GM12878 (cell line): ENCODE results near the gene PIK3R3. TPM values are rescaled to one million over a fixed set of nuclear protein-coding genes. Genes with fewer than 3 reads are reported as not detected.
A peak's percentile ranks its signal among the peaks of the same experiment; 100 is the strongest.

Source experiments
- ASH2L ChIP-seq: fragments of 300-600, 200-600 bp; sonication (generic); IDR thresholded peaks from 2 replicates; pipeline ENCODE4 v1.6.1; 2017; ENCODE audit warnings: low read depth, mild to moderate bottlenecking, borderline replicate concordance
- CREB1 ChIP-seq: IDR thresholded peaks from 2 replicates; pipeline ENCODE4 v1.6.1; 2012; ENCODE audit warnings: low read depth, mild to moderate bottlenecking, inconsistent platforms
- CREM ChIP-seq: IDR thresholded peaks from 2 replicates; pipeline ENCODE4 v1.6.1; 2014; ENCODE audit warnings: antibody characterized with exemption, low read depth
- E2F4 ChIP-seq: IDR thresholded peaks from 2 replicates; pipeline ENCODE4 v1.6.1; 2012; ENCODE audit warnings: low read depth, low read length, improper control_type of control experiment
- KDM1A ChIP-seq: fragments of 200-600 bp; sonication (generic); IDR thresholded peaks from 2 replicates; pipeline ENCODE4 v1.6.1; 2016; ENCODE audit warnings: borderline replicate concordance
- RELB ChIP-seq: fragments of 450-650 bp; IDR thresholded peaks from 2 replicates; pipeline ENCODE4 v1.6.1; 2017; ENCODE audit warnings: low read depth, mild to moderate bottlenecking, moderate library complexity
- YBX1 ChIP-seq: fragments of 450-650 bp; IDR thresholded peaks from 2 replicates; pipeline ENCODE4 v1.6.1; 2016; ENCODE audit warnings: antibody characterized with exemption
- polyA plus RNA-seq, 11 experiments: library from polyadenylated mRNA; depleted of rRNA in 4 of 11; unstranded in 6 of 11; stranded (reverse) in 5 of 11; fragments of >200 nt; fragmentation: Nextera tagmentation in 4 of 11; fragmentation: Illumina TruSeq in 1 of 11; extraction: Ambion mirVana in 4 of 11; extraction: Trizol in 1 of 11; gene quantifications; 1 replicate in 1 of 11; 2 replicates in 10 of 11; pipeline versions ENCODE4 v1.2.1 to v1.2.3, GENCODE V29; 2011 to 2016; ENCODE audit warnings: inconsistent platforms in 2 of 11, missing spikeins in 2 of 11, low read depth in 1 of 11
- total RNA-seq, 4 experiments: library from RNA; depleted of rRNA in 3 of 4; stranded (reverse); fragments of >200 nt in 3 of 4; fragmentation: Illumina TruSeq in 1 of 4; extraction: Trizol in 1 of 4; gene quantifications; 2 replicates each; pipeline versions ENCODE4 v1.2.1 to v1.2.3, GENCODE V29; 2013 to 2021

Gene PIK3R3
- total and polyA plus RNA-seq, 10 of the 15 experiments (the other 5 are each of a cell fraction or from before 2014, with no cell fraction given): 4.8 to 27.0 (median 19.8) TPM

- peak; percentile 76; the same call in 1 of the 2 replicates for TF ChIP-seq CREM
- TF ChIP-seq CREB1: peak; percentile 47; the same call in 1 of the 2 replicates
- no peak for TF ChIP-seq KDM1A
- no peak for TF ChIP-seq E2F4
- TF ChIP-seq RELB: peak; percentile 98
- TF ChIP-seq YBX1: no peak
- peak; percentile 92; the same call in 1 of the 2 replicates for TF ChIP-seq ASH2L
- TF ChIP-seq, all 136 proteins: peak for 66
These were observed at the start of gene PIK3R3 (continued) for GRCh38 chr1:46132529-46133180.
